ENCODE data around the gene NTM. TPM values are rescaled to one million over a fixed set of nuclear protein-coding genes. Genes with fewer than 3 reads are reported as not detected.

The NTM gene
- total RNA-seq, 1 experiment from 2014 or later = 2.7 TPM

DNA sequence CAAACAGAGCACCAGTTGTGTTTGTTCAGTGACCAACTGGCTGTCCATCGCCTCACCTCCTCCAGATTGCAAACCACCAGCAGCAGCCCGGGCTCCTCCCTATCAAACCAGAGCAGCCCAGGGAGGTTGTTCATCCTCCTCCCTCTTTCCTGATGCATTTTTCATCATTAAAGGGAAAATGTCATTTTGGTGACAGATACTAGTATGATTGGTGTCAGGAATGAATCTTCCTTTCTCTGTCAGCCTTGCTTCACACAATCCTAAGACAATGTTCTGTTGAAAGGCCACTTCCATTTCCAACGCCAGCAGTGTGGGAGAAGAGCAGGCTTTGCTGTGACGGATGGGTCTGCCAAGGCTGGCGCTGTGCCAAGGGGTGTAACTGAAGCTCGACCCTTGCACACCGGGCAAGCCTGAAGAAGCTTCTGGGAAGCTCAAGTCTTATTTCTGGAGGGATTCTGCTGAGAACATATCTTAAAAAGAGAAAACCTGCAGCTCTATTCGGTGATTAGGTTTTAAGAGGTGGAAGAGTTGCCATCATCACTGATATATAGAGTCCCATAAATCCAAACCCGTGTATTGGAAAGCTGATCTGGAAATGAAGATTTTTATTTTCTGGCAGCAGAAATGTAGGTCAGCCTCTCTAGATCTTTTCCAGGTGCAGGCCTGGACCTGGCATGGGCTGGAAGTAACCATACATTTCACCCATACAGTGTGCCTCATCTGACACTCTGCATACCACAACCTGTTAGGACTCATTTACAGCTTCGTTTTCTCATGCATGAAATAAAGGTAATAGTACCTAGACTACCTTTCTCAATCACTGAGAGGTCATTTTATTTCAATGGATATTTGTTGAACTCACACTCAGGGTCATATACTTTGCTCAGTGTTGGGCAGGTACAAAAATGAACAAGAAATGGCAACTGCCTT lies 524.5 kb downstream of the NTM start:
- DNase-seq = no peak
- Histone ChIP-seq H3K36me3 (replicated peaks; ENCODE audit: control insufficient read depth, insufficient read depth, low read length) (no peaks in the 10 kb centered on the region), H3K4me3 (ENCODE audit: insufficient read depth, low read depth, low read length) (no peak overlapping the region), H3K27me3 (ENCODE audit: control insufficient read depth, insufficient read depth, low read length) (no peaks in the 10 kb centered on the region)

DNA sequence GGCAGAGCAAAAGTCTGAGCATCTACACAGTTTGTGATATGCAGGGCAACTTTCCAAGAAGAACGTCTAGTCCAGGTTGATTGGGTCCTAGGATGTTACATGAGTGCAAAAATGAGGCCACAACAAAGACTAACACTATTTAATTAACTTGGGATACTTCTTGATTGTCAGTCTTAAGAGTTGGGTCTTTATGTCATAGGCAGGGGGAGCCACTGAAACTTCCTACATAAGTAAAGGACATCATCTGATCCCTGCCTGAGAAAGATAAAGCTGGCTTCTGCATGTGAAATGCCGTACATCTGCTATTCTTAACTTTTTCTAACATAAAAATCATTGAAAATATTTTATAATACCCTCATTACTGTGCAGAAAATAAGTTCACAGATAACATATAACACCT lies 525.5 kb downstream of the NTM start:
- no peak for DNase-seq
- no peaks in the 10 kb centered on the region for H3K36me3 ChIP-seq (replicated peaks; ENCODE audit: control insufficient read depth, insufficient read depth, low read length)
- no peak overlapping the region for H3K4me3 ChIP-seq (ENCODE audit: insufficient read depth, low read depth, low read length)
- no peaks in the 10 kb centered on the region for H3K27me3 ChIP-seq (ENCODE audit: control insufficient read depth, insufficient read depth, low read length)

DNA sequence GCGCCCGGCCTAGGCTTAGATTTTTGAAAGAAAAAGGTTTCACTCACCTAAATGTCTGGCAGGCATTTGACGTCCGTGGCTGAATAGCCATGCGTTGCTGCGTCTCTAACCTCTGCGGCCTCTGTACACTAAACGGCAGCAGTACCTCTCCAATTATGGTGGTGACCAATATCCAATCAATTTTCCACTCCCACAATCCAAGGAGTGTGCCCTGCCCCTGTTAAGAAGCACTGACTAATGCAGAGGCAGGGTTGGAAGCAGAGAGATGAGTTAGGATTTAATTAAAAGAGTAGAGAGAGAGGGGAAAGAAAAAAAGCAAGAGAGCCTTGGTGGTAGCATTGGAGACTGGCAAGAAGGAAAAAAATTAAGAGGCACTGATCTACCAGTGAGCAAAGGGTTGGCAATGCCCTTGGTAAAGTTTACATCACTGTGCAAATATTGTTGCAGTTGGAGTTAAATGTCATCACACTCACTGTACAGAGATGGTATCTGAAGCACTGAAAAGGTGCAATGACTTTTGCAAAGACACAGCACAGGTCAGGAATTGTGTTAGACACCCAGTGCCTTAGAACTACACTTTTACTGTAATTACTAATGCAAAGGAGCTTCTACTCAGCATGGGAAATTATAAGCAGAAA lies 526.7 kb downstream of the NTM start:
- H3K27me3 ChIP-seq (ENCODE audit: control insufficient read depth, insufficient read depth, low read length) = no peaks in the 10 kb centered on the region
- no peaks in the 10 kb centered on the region for H3K36me3 ChIP-seq (replicated peaks; ENCODE audit: control insufficient read depth, insufficient read depth, low read length)
- no peak for DNase-seq
- H3K4me3 ChIP-seq (ENCODE audit: insufficient read depth, low read depth, low read length) = no peak overlapping the region

DNA sequence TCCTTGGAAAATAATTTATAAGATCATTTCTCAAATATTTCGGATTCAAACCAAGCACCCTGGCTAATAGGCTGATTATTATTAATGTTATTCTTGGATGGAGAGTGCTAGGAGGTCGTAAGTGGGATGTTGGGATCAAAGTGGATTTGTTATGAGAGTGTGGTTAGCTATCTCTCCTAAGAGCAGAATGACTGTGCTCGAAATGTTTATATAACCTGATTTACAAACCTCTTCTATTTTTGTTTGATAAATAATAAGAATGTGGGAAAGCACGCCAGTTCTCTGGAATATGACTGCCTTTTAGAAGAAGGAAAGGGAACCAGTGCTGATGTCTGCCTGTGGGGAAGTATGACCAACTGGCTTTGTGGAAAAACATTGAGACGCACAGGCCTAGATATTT lies 527.5 kb downstream of the NTM start:
- H3K36me3 ChIP-seq (replicated peaks; ENCODE audit: control insufficient read depth, insufficient read depth, low read length) = no peaks in the 10 kb centered on the region
- no peak overlapping the region for H3K4me3 ChIP-seq (ENCODE audit: insufficient read depth, low read depth, low read length)
- DNase-seq = no peak
- H3K27me3 ChIP-seq (ENCODE audit: control insufficient read depth, insufficient read depth, low read length) = no peaks in the 10 kb centered on the region

DNA sequence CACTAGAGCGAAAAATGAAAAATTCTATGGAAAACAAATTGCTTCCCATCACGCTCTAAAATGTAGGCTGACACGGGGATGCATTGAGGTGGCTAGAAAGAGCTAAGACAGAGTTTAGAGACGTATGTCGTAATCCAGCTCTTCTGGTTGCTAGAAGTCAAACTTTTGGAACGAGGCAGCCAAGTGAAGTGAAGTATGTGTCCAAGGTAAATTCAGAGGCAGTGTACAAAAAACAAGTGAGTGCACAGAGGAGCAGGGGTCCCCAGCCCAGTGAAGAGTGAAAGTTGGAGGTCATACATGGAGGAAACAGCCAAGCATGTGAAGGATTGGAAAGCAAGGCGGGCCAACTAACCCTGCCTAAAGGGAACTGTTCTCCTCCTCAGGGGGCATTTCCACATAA lies 528.5 kb downstream of the NTM start:
- no peaks in the 10 kb centered on the region for H3K36me3 ChIP-seq (replicated peaks; ENCODE audit: control insufficient read depth, insufficient read depth, low read length)
- no peaks in the 10 kb centered on the region for H3K27me3 ChIP-seq (ENCODE audit: control insufficient read depth, insufficient read depth, low read length)
- no peak for DNase-seq
- no peak overlapping the region for H3K4me3 ChIP-seq (ENCODE audit: insufficient read depth, low read depth, low read length)

DNA sequence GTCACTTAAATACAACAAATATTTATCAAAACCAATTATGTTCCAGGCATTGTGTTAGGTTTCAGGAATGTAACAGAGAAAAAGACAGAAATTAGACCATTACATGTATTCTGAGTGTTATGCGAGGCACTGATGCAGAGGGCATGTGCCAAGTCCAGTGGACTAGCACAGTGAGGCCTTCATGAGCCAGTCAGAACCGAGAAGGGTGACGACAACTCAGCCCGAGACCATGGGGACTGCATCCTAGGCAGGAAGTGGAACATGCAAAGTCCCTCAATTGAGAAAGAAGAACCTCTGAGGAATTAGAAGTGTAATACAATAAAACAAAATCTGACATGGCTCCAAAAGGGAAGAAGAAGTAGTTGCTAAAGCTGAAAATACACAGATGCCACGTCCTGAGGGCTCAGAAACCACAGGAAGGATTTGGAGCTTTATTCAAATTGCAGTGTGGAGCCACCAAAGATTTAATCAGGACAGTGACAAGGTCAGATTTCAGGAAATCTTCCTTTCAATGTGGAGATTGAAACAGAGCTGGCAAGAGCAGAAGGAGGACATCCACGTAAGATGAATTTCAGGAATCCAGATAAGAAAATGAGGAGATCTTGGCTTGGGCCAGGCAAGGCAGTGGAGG lies 529.6 kb downstream of the NTM start:
- no peaks in the 10 kb centered on the region for H3K36me3 ChIP-seq (replicated peaks; ENCODE audit: control insufficient read depth, insufficient read depth, low read length)
- H3K4me3 ChIP-seq (ENCODE audit: insufficient read depth, low read depth, low read length) = no peak overlapping the region
- no peak for DNase-seq
- no peaks in the 10 kb centered on the region for H3K27me3 ChIP-seq (ENCODE audit: control insufficient read depth, insufficient read depth, low read length)

DNA sequence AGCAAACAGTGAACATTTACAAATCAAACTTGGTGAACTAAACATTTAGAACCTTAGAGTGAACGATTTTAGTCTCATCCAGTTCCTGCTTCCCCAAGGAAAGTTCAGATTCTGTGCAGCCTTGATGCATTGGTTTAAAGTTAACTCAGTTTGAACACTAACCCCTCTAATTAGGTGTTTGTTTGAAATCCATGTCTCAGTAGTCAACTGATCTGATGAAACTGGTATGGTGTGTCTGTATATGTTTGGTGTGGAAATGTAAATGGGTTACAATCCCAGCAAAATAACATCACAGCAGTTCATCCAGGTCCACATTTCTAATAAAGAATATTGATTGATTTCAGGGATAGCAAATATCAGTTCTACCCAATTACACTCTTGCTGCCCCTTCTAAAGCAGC lies 532.0 kb downstream of the NTM start:
- H3K36me3 ChIP-seq (replicated peaks; ENCODE audit: control insufficient read depth, insufficient read depth, low read length) = no peaks in the 10 kb centered on the region
- no peak overlapping the region for H3K4me3 ChIP-seq (ENCODE audit: insufficient read depth, low read depth, low read length)
- DNase-seq = no peak
- no peaks in the 10 kb centered on the region for H3K27me3 ChIP-seq (ENCODE audit: control insufficient read depth, insufficient read depth, low read length)

DNA sequence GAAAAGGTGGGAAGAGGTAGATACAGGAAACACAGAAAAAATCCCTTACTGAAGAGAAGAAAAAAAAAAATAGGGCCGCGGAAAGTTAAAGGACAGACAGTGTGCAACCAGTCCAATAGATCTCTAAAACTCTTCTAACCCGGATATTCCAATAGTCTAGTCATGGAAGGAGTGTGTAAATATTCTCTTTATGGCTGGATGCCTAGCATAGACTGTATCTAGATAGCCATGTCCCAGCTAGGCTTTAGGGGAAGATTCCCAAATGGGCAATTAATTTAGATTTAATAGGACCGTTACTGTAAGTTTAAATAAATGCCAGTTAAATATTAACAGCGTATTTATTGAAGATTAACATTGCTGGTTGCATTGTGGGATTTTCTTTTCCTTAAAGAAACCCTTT lies 532.7 kb downstream of the NTM start:
- H3K27me3 ChIP-seq (ENCODE audit: control insufficient read depth, insufficient read depth, low read length) = no peaks in the 10 kb centered on the region
- H3K4me3 ChIP-seq (ENCODE audit: insufficient read depth, low read depth, low read length) = no peak overlapping the region
- no peak for DNase-seq
- no peaks in the 10 kb centered on the region for H3K36me3 ChIP-seq (replicated peaks; ENCODE audit: control insufficient read depth, insufficient read depth, low read length)

DNA sequence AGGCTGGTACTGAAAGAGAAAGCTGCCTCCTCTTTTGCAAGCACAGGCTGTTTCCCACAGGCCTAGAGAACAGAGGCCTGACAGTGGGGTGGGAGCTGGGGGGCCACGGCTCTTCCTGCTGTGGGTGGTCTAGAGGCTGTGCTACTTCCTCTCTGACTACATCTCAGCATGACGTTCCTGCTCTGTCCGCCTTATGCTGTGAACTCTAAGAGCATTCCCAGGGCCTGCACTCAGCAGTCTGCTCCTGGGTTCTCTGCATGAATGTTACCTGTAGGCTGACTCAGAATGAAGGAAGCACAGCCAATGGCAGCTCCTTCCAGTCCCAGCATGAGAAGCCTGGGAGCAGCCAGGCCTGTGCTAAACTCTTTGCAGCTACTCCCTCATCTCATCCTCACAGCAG lies 534.3 kb downstream of the NTM start:
- DNase-seq = peak; percentile 63
- Histone ChIP-seq H3K27me3 (ENCODE audit: control insufficient read depth, insufficient read depth, low read length) (peaks cover 1% of the 10 kb centered on the region; the same call in 1 of the 2 replicates), H3K4me3 (ENCODE audit: insufficient read depth, low read depth, low read length) (no peak overlapping the region), H3K36me3 (replicated peaks; ENCODE audit: control insufficient read depth, insufficient read depth, low read length) (no peaks in the 10 kb centered on the region)

DNA sequence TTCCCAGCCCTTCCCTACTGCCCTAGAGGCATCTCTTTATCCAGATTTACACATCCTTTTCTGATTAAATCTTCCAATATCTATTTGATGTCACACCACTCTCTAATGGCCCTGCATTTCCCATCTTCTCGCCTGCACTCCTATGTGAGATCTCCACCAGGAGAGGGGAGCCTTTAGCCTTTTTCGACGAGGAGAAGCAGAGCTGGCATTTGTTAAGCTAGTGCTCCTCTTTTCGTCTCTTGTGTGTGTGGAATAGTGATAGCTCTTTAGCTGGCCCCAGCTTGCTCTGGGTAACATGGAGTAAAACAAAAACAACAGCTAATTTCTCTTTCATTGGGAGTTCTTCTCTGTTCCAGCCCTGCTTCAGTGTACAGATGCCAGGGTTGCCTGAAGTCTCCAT lies 536.5 kb downstream of the NTM start:
- DNase-seq = no peak
- Histone ChIP-seq H3K4me3 (ENCODE audit: insufficient read depth, low read depth, low read length) (no peak overlapping the region), H3K36me3 (replicated peaks; ENCODE audit: control insufficient read depth, insufficient read depth, low read length) (no peaks in the 10 kb centered on the region), H3K27me3 (ENCODE audit: control insufficient read depth, insufficient read depth, low read length) (peaks cover 6% of the 10 kb centered on the region)

DNA sequence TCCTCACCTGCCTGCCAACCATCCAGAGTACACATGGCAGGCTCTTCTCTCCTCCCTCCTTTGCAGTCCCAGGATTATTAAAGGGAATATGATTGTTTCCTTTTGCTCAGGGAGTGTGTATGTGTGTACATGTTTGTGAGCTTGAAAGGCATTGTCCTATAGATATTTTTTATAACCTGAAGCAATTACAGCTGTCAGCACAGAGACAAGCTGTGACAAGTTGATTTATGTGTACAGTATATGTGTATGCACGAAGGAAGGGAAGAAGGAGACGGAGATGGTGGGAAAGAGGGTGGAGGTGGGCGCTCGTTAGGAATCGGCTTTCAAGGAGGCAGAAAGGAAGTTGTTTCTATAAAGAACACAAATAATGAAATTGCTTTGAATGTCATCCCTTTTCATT lies 537.0 kb downstream of the NTM start:
- H3K27me3 ChIP-seq (ENCODE audit: control insufficient read depth, insufficient read depth, low read length) = peaks cover 9% of the 10 kb centered on the region
- H3K36me3 ChIP-seq (replicated peaks; ENCODE audit: control insufficient read depth, insufficient read depth, low read length) = no peaks in the 10 kb centered on the region
- H3K4me3 ChIP-seq (ENCODE audit: insufficient read depth, low read depth, low read length) = no peak overlapping the region
- no peak for DNase-seq

DNA sequence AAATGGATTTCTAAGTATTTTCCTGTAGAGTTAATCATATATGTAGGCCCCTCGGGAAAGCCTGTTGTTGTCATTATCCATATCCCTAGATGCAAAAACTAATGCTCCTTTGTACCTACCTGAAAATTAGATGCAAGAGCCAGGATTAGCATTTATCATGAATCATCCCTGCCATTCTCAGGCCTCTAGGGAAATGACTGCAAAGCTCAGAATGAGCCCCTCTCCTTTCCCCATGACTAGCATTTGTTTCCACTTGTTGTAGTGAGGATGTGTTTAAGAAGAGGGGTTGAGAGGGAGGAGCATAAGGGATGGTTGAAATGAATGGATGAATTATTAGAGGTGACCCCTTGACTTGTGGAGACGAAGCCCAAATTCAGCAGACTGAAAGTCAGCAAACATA lies 537.9 kb downstream of the NTM start:
- Histone ChIP-seq H3K27me3 (ENCODE audit: control insufficient read depth, insufficient read depth, low read length) (peaks cover 9% of the 10 kb centered on the region), H3K36me3 (replicated peaks; ENCODE audit: control insufficient read depth, insufficient read depth, low read length) (no peaks in the 10 kb centered on the region), H3K4me3 (ENCODE audit: insufficient read depth, low read depth, low read length) (no peak overlapping the region)
- no peak for DNase-seq

DNA sequence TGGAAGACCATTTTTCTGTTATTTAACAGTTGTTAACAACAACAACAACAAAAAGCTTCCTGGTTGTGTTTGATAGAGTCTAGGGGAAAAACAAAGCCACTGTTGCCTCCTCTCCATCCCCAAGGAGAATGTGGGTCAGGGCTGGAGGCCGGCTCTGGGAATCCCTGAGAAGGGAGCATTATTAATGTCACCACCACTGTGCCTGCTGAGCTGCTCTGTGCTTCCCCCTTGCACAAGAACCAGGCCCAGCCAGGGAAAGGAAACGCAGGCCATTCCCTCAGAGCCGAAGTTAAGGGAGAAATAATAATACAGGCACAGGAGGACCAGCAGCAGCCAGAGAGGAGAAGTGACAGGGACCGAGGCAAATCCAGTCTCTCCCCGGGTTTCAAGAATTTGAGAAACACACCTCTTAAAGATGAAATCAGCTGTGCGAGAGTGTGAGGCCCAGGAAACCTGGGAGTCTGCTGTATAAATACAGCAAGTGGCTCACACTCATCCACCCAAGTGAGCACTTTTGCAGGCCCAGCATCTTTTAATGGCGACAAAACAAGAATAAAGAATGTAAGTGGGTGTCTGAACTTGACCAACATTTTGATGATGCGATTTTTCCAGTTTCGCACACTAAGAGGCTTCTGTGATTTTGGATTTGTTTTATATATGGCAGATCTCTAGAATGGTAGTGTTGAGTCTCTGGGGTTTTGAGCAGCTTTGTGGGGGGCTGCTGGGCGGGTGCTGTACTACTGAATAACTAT lies 539.2 kb downstream of the NTM start:
- no peaks in the 10 kb centered on the region for H3K36me3 ChIP-seq (replicated peaks; ENCODE audit: control insufficient read depth, insufficient read depth, low read length)
- H3K27me3 ChIP-seq (ENCODE audit: control insufficient read depth, insufficient read depth, low read length) = peaks cover 9% of the 10 kb centered on the region
- H3K4me3 ChIP-seq (ENCODE audit: insufficient read depth, low read depth, low read length) = no peak overlapping the region
- DNase-seq = no peak

DNA sequence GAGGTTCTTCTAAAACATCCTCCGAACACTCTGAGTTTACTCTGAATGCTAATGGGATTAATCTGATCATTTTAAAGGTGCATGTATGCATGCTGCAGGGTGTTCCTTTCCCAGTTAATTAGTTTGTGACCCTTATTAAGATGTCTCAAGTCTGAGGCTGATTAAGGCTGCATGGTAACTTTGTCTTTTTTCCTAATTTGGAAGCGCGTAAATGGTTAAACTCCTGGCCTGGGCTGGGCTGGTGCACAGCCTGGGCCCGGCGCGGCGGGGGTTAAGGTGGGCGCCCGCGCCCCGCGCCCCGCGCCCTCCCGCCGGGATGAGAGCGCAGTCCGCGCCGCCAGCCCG lies 539.7 kb downstream of the NTM start:
- peaks cover 9% of the 10 kb centered on the region for H3K27me3 ChIP-seq (ENCODE audit: control insufficient read depth, insufficient read depth, low read length)
- no peak for DNase-seq
- no peaks in the 10 kb centered on the region for H3K36me3 ChIP-seq (replicated peaks; ENCODE audit: control insufficient read depth, insufficient read depth, low read length)
- H3K4me3 ChIP-seq (ENCODE audit: insufficient read depth, low read depth, low read length) = peak overlapping the region; percentile 70
